GM06990 (cell line): Measurements from ENCODE around the gene BABAM2.

Source experiments
- DNase-seq: peaks from one replicate; pipeline ENCODE4 v3.0.0-alpha.2; 2011; ENCODE audit not compliant: insufficient read length; ENCODE audit errors: extremely low read depth
- H3K27me3 ChIP-seq: replicated peaks from 2 replicates; pipeline ENCODE4 v1.6.0; 2011; ENCODE audit warnings: low read length; ENCODE audit not compliant: control insufficient read depth, insufficient read depth
- H3K36me3 ChIP-seq: 2 replicates; pipeline ENCODE4 v1.5.1; 2011; ENCODE audit warnings: low read length; ENCODE audit not compliant: control insufficient read depth, insufficient read depth
- H3K4me3 ChIP-seq: replicated peaks from 2 replicates; pipeline ENCODE4 v1.5.1; 2011; ENCODE audit warnings: low read depth, mild to moderate bottlenecking, control low read depth, low read length
- CTCF ChIP-seq: IDR thresholded peaks from 2 replicates; pipeline ENCODE4 v1.5.1; 2011; ENCODE audit warnings: low read length, control low read depth, mild to moderate bottlenecking, inconsistent platforms; ENCODE audit not compliant: insufficient read depth, poor library complexity, severe bottlenecking

Gene BABAM2

GRCh38 chr2:28363686-28364280 lies 473.3 kb downstream of the BABAM2 start:
- DNase-seq, result no peak
- H3K4me3 ChIP-seq, result no peak overlapping the region
- H3K27me3 ChIP-seq, result no peaks in the 10 kb centered on the region
- H3K36me3 ChIP-seq, result no peaks in the 10 kb centered on the region
- no peak for TF ChIP-seq CTCF

- no peak for DNase-seq
- H3K4me3 ChIP-seq, result no peak overlapping the region
- no peaks in the 10 kb centered on the region for H3K27me3 ChIP-seq
- no peak for TF ChIP-seq CTCF
- H3K36me3 ChIP-seq, result no peaks in the 10 kb centered on the region
These were observed 474.1 kb downstream of the BABAM2 start for GRCh38 chr2:28364610-28365009.

- no peaks in the 10 kb centered on the region for H3K27me3 ChIP-seq
- no peaks in the 10 kb centered on the region for H3K36me3 ChIP-seq
- no peak for DNase-seq
- no peak overlapping the region for H3K4me3 ChIP-seq
- no peak for TF ChIP-seq CTCF
These were observed 474.6 kb downstream of the BABAM2 start for GRCh38 chr2:28365158-28365557.

GRCh38 chr2:28366149-28366495 lies 475.6 kb downstream of the BABAM2 start:
- Histone ChIP-seq H3K36me3 (no peaks in the 10 kb centered on the region), H3K27me3 (peaks cover 2% of the 10 kb centered on the region; the same call in 1 of the 2 replicates), H3K4me3 (no peak overlapping the region)
- TF ChIP-seq CTCF, result no peak
- DNase-seq, result no peak

GRCh38 chr2:28366496-28367282 lies 476.2 kb downstream of the BABAM2 start:
- peaks cover 2% of the 10 kb centered on the region; the same call in 1 of the 2 replicates for H3K27me3 ChIP-seq
- H3K4me3 ChIP-seq, result no peak overlapping the region
- no peaks in the 10 kb centered on the region for H3K36me3 ChIP-seq
- TF ChIP-seq CTCF, result no peak
- no peak for DNase-seq
